ENCODE results near the gene HPCA. TPM values are rescaled to one million over a fixed set of nuclear protein-coding genes. Genes with fewer than 3 reads are reported as not detected.

The HPCA gene
- total RNA-seq: not detected
- long read RNA-seq: 0 reads

DNA sequence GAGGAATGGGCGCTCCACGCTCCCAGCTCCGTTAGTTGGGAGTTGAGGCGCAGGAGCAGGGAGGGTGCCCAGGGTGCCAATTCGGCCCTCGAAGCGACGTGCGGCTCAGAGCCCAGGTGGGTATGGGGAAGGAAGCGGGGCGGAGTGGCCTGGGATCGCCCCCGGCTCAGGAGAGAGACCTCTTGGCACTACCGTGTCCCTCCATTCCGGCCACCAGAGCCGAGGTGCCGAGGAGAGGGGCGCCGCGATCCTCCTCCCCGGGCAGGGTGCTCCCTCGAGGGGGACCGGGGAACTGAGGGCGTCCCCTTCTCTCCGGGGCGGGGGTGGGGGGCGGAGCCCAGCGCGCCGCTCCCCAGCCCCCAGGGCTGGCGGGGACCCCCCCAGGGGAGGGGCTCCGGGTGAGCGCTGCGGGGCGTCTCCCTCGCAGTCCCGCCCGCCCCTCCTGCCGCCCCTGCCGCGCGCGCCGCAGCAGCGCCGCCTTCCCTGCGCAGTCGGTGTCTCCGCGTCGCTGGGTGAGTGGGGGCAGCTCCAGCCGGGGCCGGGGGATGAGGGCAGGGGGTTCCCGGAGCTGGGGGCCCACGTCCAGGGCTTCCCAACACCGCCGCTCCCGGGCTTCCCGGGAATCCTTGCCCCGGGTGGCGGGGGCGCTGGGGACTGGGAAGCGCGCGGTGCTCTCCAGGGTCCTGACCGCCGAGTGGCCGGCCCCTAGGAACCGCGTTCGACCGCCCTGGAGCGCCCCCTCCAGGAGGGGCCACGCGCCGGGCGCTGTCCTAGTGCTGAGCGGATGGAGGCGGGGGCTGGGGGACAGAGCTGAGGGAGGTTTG, at the start of gene HPCA:
TSS of gene HPCA (plus strand) at position 488 of the 824 bp plus-strand sequence. CDS start 2,408 bp downstream, outside the sequence.
- DNase-seq (peak; percentile 81), ATAC-seq (peak; percentile 74)
- intact Hi-C loops (cut with micrococcal nuclease): no loop called here

DNA sequence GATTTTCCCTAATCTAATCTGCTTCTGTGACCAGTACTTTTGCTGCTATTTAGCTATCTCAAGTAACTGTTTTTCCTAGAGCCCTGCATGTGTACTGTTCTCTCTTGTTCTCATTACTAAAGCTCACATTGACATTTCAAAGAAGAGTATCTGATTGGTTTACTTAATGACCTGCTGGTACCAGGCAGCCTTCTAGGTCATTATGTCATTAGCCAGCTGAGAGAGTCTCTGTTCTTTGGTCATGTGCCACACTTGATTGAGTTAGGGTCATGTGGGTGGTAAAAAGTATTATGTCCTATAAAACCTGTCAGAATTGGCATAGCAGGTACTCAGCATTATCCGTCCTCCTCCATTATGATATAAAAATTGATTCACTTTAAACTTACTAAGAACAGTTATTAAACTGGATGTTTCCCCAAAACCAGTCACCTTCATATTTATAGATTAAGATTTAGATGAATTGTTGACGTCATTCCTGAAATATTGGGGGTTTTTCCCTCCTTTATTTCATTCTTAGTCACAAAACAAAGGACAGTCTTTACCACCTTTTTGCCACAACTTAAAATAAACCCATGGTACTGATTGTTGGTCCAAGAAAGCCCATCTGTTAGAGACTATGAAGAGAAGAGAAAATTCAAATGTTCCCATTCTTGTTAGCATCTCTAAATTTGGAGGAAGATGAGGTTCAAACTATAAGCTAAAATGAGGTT, 37.8 kb upstream of the HPCA start:
- ATAC-seq (no peak), DNase-seq (no peak)
- intact Hi-C loops (cut with micrococcal nuclease): no loop called here

DNA sequence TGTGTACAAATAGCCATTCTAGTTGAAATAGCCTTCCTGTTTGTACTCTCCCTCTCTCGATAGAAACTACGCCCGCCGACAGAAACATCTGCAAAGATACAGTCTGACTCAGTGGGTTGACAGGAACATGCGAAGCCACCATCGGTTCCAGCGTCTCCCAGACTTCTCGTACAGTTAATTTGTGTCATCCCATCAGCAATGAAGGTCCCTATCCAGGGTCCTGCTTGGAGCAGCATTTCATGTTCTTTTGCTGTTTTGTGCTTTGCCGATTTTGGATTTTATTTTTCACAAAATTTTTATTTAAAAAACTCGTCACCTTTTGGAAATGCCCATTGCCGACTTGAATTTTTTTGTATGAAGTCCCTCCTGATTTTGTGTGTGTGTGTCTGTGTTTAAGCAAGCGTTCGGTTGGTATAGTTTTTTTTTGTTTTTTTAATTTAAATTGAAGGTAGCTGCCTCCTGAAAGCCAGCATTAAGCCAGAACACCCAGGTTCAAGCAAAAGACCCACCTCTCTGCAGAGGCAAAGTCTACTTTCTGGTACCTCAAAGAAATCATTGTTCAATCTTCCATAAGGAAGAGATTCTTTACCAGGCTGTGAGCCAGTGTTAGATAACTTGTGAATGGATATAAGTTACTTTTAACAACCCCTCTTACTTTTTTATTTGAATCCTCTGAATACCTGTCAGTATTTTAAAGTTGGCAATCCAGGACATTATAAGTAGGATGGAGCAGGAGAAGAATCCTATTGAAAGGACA, 30.3 kb upstream of the HPCA start:
- intact Hi-C loops (cut with micrococcal nuclease): no loop called here

DNA sequence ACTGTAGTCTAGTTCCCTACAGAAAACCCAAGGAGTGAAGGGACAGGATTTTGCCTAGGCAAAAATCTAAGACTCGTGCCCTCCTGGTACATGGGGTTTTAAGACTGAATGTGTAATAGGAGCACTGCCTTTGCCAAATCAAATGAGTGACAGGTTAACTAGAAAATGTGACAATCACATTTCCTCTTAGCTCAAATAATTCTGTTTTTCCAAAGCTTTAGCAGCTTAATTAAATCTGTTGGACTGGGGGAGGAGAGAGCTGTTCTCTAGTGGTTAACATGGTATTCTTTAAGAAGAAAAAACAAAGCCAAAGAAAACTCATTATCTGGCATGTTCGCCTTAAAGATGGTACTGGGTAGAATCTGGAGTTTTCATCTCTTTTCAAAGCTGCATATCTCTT, 28.2 kb upstream of the HPCA start:
- intact Hi-C loops (cut with micrococcal nuclease): no loop called here
- ATAC-seq (no peak), DNase-seq (no peak)

More for the DNA sequence above, 30.3 kb upstream of the HPCA start:
- no peak for DNase-seq
- ATAC-seq: no peak

DNA sequence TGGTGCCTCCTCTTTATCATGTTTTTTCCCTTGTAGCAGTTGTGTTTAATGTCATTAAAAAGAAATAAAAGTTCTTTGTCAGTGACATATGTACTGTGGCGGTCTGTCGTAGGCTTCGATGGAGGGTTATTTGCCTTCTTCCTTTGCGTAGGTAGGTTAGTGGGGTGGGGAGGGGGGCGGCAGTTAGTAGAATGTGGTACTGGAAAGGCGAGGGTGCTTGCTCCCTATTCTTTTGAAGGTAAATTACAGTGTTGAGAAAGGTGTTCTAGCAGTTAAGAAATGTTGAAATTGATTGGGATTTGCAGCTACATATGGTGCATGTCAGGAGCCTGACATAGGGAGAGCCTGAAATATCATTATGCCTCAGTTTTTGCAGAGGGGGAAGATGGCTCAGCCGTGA, 27.5 kb upstream of the HPCA start:
- ATAC-seq: no peak
- intact Hi-C loops (cut with micrococcal nuclease): no loop called here

DNA sequence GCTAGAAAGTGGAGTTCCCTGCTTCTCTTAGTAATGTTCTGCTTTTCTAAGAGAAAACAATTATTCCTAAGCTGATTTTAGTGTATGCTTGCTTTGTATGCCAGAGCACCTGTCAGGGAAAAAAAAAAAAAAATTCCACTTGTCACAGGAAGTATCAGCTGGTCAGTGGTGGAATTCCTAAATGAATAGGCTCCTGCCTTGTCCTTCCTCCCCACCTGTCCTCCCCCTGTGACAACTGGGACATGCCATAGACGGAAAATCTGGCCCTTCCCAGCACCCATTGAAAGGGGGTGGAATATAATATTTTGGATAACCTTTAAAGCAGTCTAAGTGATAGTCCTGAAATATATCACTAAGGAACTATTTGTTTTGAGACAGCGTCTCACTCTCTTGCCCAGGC, 26.4 kb upstream of the HPCA start:
- intact Hi-C loops (cut with micrococcal nuclease): no loop called here
- DNase-seq (no peak), ATAC-seq (no peak)

More for the DNA sequence above, 27.5 kb upstream of the HPCA start:
- DNase-seq: no peak

DNA sequence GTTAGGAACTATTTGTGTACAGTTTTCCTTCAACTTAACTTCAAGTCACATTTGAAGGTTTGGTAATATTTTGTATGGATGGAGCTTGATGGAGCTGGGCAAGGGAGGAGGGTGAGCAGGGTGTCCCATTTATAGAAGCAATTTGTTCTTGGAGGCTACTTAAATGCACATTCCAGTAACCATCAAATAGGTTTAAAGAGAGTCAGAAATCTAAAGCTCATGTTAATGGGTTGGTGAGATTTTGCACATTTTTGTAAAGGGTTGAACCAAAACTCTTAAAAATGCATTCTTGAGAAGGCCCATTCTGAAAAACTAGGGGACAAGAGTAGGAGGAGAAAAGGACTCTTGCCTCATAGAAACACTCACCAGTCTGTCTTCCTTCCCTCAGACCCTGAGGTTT, 25.7 kb upstream of the HPCA start:
- intact Hi-C loops (cut with micrococcal nuclease): no loop called here
- no peak for ATAC-seq

DNA sequence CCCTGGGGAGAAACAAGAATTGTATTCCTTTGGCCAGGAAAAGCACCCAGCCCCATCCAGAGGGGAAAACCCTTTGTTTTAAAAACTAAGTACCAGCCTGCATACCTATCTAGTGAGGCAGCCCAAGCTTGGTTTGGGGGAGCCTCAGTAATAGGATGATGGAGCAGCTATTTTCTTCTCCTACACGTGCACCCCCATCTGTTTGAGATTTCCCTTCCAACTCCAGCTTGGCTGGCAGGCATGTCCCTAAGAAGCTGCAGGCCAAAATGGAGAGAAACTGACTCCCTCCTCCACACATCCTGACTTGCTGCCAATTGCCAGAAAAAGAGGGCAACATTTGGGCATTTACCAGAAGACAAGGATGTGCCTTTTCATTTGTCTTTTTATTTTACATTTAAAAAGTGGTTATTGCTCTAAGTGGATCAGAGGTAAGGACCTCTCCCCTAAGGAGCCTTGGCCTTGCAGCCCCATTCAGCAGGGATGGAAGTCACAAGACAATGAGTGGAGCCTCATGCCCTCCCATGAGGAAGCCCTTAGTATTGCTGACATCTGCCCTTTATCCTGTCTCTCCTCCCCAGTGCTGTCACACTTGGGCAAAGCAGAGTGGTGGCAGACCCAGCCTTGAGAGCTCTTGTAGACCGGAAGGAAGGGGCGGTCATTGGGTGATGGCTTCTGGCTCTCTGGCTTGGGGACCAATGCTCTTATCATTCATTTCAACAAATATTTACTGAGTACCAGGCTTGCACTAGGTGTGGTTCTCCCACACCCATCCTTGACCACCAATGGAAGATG, 24.2 kb upstream of the HPCA start:
- intact Hi-C loops (cut with micrococcal nuclease): no loop called here

More for the DNA sequence above, 25.7 kb upstream of the HPCA start:
- no peak for DNase-seq

DNA sequence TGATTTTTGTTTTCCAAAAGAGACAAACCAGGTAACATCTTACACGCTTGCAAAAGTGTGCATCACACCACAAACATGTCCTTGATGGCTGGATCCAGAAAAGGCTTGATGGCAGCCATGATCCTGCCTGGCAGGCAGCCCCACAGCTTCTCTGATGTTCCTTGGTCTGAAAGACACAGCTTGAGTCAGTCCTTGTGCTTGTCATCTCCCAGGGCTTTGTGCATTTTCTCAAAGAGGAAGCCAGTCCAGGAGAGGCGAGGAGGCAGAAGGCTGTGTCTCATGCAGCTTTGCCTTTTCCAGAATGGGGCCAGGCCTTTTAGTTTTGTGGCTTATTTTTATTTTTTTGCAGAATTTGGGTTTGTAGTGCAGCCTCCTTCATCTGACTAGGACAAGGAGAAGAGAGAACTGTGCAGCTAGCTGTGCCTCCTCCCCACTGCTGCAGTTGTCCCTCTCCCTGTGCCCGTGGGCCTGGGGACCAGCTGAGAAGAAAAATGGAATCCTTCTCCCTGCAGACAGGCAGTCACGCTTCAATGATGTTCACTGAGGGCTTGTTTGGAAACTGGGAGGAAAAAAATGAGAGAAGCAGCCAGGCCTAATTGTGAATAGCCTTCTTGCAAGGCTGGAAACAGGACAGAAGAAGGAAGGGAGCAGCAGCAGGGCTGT, 22.9 kb upstream of the HPCA start:
- DNase-seq: no peak
- ATAC-seq: no peak
- intact Hi-C loops (cut with micrococcal nuclease): no loop called here

More for the DNA sequence above, 24.2 kb upstream of the HPCA start:
- no peak for DNase-seq
- ATAC-seq: no peak

DNA sequence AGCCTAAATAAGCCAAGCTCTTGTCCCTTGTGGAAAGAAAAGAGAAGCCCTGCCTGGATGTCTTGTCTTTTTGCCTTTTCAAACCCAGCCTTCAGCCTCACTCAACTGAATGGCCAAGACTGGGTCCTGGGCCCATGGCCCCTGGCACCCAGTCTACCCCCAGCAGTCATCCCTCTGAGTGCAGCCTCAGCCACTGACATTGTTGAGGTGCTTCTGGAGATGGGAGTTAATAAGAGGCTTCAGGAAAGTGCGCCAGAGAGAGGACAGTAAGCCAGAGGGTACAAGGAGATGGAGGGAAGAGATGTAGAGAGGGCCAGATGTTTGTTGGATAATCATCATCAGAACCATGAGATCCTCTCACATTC, 22.4 kb upstream of the HPCA start:
- DNase-seq (no peak), ATAC-seq (no peak)
- intact Hi-C loops (cut with micrococcal nuclease): no loop called here

DNA sequence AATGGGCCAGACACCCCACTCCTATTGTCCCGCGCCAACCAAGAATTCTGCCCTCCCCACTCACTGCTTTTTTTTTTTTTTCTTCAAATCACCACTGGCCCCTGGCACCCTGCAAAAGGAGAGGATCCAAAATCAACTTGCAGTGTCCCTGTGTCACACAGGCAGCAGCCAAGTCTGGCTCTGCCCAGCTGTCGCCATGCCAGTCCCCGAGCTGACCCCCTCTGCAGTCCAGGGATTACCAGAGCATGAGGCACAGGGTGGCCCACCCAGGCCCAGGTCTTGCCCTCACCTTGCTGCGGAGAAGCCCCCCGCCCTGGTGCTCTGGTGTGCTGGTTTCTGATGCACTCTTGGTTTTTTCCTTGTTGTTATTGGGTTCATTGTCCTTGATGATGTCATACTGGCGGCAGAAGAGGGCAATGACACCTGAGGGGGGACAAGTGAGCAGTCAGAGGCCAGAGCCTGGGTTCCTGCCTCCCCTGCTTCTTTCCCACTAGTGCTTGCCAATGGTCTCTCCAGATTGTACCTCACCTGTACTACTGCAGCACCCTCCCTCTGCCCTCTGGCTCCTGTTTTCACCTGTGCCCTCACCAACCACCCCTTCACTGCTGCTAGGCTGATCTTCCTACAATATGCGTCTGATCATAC, 21.8 kb upstream of the HPCA start:
- intact Hi-C loops (cut with micrococcal nuclease): no loop called here
- ATAC-seq (peak; percentile 58), DNase-seq (no peak)

DNA sequence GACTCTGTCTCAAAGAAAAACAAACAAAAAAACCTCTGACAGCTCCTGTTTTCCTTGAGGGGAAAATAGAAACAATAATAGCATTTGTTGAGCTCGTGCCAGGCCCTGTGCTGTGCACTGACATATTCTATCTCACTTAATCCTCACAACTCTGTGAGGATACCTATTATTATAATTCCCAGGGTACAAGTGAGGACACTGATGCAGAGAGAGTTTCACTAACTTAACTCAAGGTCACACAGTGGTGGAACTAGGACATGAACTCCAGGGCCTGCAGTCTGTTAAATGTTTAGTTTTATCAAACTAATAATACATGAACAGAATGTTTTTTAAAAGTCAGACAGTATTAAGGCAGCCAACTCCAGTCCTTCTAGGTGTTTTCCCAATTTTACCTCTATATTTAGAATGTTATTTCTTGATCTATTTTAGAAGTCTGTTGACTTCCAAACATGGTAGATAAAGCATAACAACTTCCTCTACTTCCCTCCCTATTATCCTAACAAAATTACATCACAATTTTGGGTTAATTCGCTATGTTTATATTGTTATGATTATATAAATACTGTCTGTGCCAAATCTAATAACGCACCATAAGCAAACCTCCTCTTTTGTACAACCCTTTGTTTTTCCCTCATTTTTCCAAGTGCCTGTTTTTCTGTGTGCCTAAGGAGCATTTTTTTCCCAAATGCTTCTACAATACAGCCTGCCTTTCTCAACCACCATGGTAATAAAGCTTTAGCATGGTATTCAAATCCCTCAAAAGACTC, 20.5 kb upstream of the HPCA start:
- intact Hi-C loops (cut with micrococcal nuclease): no loop called here
- ATAC-seq: peak; percentile 42
- DNase-seq: no peak

DNA sequence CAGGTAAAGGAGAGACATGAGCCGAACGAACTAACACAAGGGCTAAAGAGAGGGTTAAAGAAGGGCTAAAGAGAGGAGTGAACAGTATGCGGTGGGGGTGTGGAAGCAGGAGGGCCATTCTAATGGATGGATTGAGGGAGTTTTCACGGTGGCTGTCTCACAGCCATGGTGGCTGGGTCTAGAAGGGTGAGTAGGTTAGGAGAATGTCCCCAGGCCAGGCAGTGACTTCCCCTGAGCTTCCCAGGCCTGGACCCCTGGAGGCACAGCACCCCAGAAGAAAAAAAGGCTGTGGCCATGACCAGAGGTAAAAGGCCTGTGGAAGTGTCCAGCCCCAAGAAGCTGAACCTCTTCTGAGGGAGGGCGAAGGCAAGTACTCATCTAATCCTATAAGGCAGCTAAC, 19.1 kb upstream of the HPCA start:
- DNase-seq (no peak), ATAC-seq (no peak)
- intact Hi-C loops (cut with micrococcal nuclease): no loop called here

DNA sequence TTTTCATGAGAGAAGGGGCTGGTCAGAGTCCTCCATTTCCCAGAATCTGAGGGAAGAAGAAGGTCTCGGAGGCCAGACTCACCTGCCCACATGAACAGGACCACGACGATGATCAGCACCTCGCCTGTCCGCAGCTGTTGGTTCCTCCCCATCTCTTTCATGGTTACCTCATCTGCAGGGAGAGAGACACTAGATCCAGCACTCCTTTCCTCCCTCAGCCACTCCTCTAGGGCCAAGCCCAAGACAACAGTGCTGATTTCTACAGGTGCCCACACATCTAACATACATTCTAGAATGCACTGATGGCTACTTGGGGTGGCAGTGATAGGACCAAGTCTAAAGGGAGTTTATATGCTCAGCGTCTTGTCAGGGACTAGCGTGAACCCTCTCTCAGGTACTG, 18.6 kb upstream of the HPCA start:
- DNase-seq (no peak), ATAC-seq (no peak)
- intact Hi-C loops (cut with micrococcal nuclease): no loop called here

DNA sequence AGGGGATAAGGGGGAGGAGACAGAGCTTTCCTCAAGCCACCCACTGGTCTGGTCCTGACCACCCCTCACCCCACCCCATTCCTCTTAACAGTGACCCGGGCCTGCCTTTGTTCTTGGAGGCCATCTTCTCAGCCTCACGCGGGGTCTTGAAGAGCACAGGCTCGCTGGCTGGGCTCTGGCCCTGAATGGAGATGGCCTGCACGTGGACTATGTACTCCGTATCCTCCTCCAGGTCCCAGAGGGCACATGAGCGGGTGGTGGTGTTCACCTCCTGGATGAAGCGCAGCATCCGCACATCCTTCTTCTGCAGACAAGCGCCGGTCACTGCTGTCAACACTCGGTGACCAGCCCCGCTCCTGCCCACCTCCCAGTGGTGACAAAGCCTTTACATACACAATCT, 18.2 kb upstream of the HPCA start:
- intact Hi-C loops (cut with micrococcal nuclease): no loop called here
- DNase-seq (no peak), ATAC-seq (no peak)

DNA sequence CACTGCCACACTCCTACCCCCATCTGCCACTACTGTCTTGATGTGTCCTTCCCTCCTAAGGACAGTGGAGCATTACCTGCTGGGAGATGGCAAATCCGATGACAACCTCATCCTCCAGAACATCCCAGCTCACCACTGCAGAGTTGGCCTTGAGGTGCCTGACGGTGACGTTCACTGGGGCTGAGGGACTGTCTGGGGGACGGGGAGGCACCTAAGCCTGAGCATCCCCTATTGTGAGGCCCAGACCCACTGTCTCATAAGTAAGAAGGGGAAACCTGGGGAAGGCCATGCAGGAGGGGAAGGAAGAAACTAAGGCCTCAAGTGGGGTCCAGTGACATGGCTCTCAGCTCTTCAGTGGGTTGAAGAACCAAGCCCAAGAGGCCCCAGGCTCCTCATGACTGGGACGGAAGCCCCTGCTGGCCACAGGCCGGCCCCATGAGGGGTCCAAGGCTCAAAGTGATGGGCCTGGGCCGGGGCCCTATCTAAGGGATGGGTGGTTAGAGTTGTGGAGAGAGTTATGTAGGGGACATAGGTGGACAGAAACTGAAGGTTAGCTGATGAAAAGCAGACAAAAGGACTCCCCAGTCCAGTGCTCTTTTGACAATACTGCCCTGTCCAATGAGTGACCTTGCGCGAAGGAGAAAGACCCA, 17.4 kb upstream of the HPCA start:
- intact Hi-C loops (cut with micrococcal nuclease): no loop called here
- DNase-seq (no peak), ATAC-seq (no peak)
